GM12878 (cell line): ENCODE measurements around the gene NPC2. TPM values are rescaled to one million over a fixed set of nuclear protein-coding genes. Genes with fewer than 3 reads are reported as not detected.

Experiments
- ATAC-seq: fragments of 200-7000 bp; cut with Tn5 transposase; 3 replicates; pipeline ENCODE4 v1.9.1; 2020; ENCODE audit warnings: mild to moderate bottlenecking, moderate library complexity
- BruUV-seq: library from RNA; stranded (reverse); fragments of 400-500 nt; replicated peaks from 2 replicates; lab custom pipeline; 2021; lab: Mats Ljungman, UMichigan
- CTCF ChIA-PET: fragments of 300-600 bp; sonication (Branson Sonifier 250); formaldehyde crosslinking; extraction: SDS; loops from one replicate; lab custom pipeline; 2021; ENCODE audit warnings: inconsistent platforms; lab: Yijun Ruan, JAX
- POLR2A ChIA-PET: fragments of 350-600 bp; formaldehyde crosslinking; extraction: SDS; loops from one replicate; lab custom pipeline; 2021; ENCODE audit warnings: inconsistent platforms; lab: Charles Lee
- RAD21 ChIA-PET: fragments of 300-600 bp; sonication (Branson Sonifier 250); formaldehyde crosslinking; loops from one replicate; lab custom pipeline; 2023; ENCODE audit warnings: antibody characterized with exemption; ENCODE audit not compliant: unreplicated experiment; lab: Charles Lee
- SMC1A ChIA-PET: fragments of 300-600 bp; sonication (Branson Sonifier 250); formaldehyde crosslinking; loops from one replicate; lab custom pipeline; 2023; ENCODE audit not compliant: unreplicated experiment, uncharacterized antibody; lab: Charles Lee
- DNase-seq: peaks from one replicate; pipeline ENCODE4 v3.0.0-alpha.2; 2011; ENCODE audit warnings: low read depth, low spot score
- FAIRE-seq: peaks from 3 replicates; lab custom pipeline; 2011; peaks lifted over from hg19 to GRCh38; lab: Jason Lieb, UNC
- H2AFZ ChIP-seq: 2 replicates; pipeline ENCODE4 v1.6.0; 2011; ENCODE audit warnings: low read depth, low read length, control low read depth; ENCODE audit not compliant: control insufficient read depth
- H3K27ac ChIP-seq: 2 replicates; pipeline ENCODE4 v1.5.1; 2011; ENCODE audit warnings: control low read depth; ENCODE audit not compliant: control insufficient read depth, insufficient read depth
- H3K27me3 ChIP-seq, 2 experiments: replicated peaks in 1 of 2; 2 replicates each; pipeline versions ENCODE4 v1.6.0 to v1.6.1; 2011; ENCODE audit warnings: low read length in 1 of 2; ENCODE audit not compliant: control insufficient read depth in 2 of 2, insufficient read depth in 2 of 2
- H3K36me3 ChIP-seq, 2 experiments: 2 replicates each; pipeline ENCODE4 v1.5.1; 2011; ENCODE audit warnings: low read length in 1 of 2; ENCODE audit not compliant: control insufficient read depth in 2 of 2, insufficient read depth in 2 of 2
- H3K4me1 ChIP-seq: 2 replicates; pipeline ENCODE4 v1.6.1; 2011; ENCODE audit warnings: mild to moderate bottlenecking, low read length, moderate library complexity, mixed read lengths; ENCODE audit not compliant: control insufficient read depth, insufficient read depth
- H3K4me2 ChIP-seq: 2 replicates; pipeline ENCODE4 v1.6.0; 2011; ENCODE audit warnings: control low read depth; ENCODE audit not compliant: control insufficient read depth, insufficient read depth
- H3K4me3 ChIP-seq: fragments of 200-600 bp; sonication (generic); 2 replicates; pipeline ENCODE4 v1.5.1; 2016
- H3K79me2 ChIP-seq: 2 replicates; pipeline ENCODE4 v1.6.0; 2011; ENCODE audit warnings: low read length; ENCODE audit not compliant: control insufficient read depth, insufficient read depth
- H3K9ac ChIP-seq: 2 replicates; pipeline ENCODE4 v1.8.0; 2011; ENCODE audit warnings: low read length, control low read depth, mixed read lengths; ENCODE audit not compliant: control insufficient read depth, insufficient read depth
- H3K9me3 ChIP-seq: replicated peaks from 3 replicates; pipeline ENCODE4 v1.5.1; 2011; ENCODE audit warnings: mild to moderate bottlenecking, low read length; ENCODE audit not compliant: control insufficient read depth, insufficient read depth
- H4K20me1 ChIP-seq: 2 replicates; pipeline ENCODE4 v1.6.0; 2011; ENCODE audit not compliant: control insufficient read depth, insufficient read depth
- ATF3 ChIP-seq: IDR thresholded peaks from 2 replicates; pipeline ENCODE4 v1.6.1; 2011; ENCODE audit warnings: low read depth, mild to moderate bottlenecking, low read length, moderate library complexity, borderline replicate concordance; ENCODE audit errors: extremely low read depth
- CBX3 ChIP-seq: fragments of 200-600 bp; sonication (generic); IDR thresholded peaks from 2 replicates; pipeline ENCODE4 v1.6.1; 2016; ENCODE audit warnings: low read depth, borderline replicate concordance
- E2F4 ChIP-seq: IDR thresholded peaks from 2 replicates; pipeline ENCODE4 v1.6.1; 2012; ENCODE audit warnings: low read depth, low read length, improper control_type of control experiment
- HDAC6 ChIP-seq: fragments of 200-600 bp; sonication (generic); IDR thresholded peaks from one replicate; pipeline ENCODE4 v1.8.0; 2017; ENCODE audit warnings: antibody characterized with exemption; ENCODE audit not compliant: unreplicated experiment
- IKZF1 ChIP-seq: fragments of 450-650 bp; conservative IDR thresholded peaks from 2 replicates; pipeline ENCODE4 v1.6.1; 2017; ENCODE audit warnings: antibody characterized with exemption, mild to moderate bottlenecking
- IKZF2 ChIP-seq, 2 experiments: fragments of 450-650 bp; IDR thresholded peaks; 2 replicates each; pipeline ENCODE4 v1.6.1; 2017; ENCODE audit warnings: mild to moderate bottlenecking in 2 of 2, moderate library complexity in 2 of 2
- MEF2A ChIP-seq: IDR thresholded peaks from 2 replicates; pipeline ENCODE4 v1.6.1; 2011; ENCODE audit warnings: low read depth, mild to moderate bottlenecking, low read length, moderate library complexity; ENCODE audit not compliant: insufficient read depth
- MTA2 ChIP-seq: fragments of 450-650 bp; IDR thresholded peaks from 2 replicates; pipeline ENCODE4 v1.6.1; 2016; ENCODE audit warnings: low read depth, mild to moderate bottlenecking, moderate library complexity
- NBN ChIP-seq: fragments of 450-650 bp; IDR thresholded peaks from 2 replicates; pipeline ENCODE4 v1.6.1; 2016
- NFIC ChIP-seq: IDR thresholded peaks from 2 replicates; pipeline ENCODE4 v1.6.1; 2012; ENCODE audit warnings: low read depth, mild to moderate bottlenecking, inconsistent platforms, low read length, moderate library complexity
- POLR2A ChIP-seq: IDR thresholded peaks from 2 replicates; pipeline ENCODE4 v1.6.1; 2011; ENCODE audit warnings: low read depth, mild to moderate bottlenecking, low read length
- RAD51 ChIP-seq: fragments of 450-650 bp; IDR thresholded peaks from 2 replicates; pipeline ENCODE4 v1.6.1; 2016; ENCODE audit warnings: moderate library complexity, mild to moderate bottlenecking, inconsistent platforms
- RCOR1 ChIP-seq: conservative IDR thresholded peaks from 2 replicates; pipeline ENCODE4 v1.6.1; 2012; ENCODE audit warnings: low read depth, low read length, improper control_type of control experiment
- SUZ12 ChIP-seq: fragments of 200-600 bp; sonication (generic); IDR thresholded peaks from one replicate; pipeline ENCODE4 v1.6.1; 2018; ENCODE audit warnings: antibody characterized with exemption, mild to moderate bottlenecking; ENCODE audit not compliant: unreplicated experiment
- TAF1 ChIP-seq: IDR thresholded peaks from 2 replicates; pipeline ENCODE4 v1.6.1; 2011; ENCODE audit warnings: mild to moderate bottlenecking, low read depth, low read length, borderline replicate concordance
- ZNF207 ChIP-seq: fragments of 450-650 bp; IDR thresholded peaks from 2 replicates; pipeline ENCODE4 v1.6.1; 2014; ENCODE audit warnings: antibody characterized with exemption, mild to moderate bottlenecking, borderline replicate concordance
- WGBS: methylation state at CpG from one replicate; pipeline ENCODE4 v1.1.6; 2016; ENCODE audit warnings: low lambda C conversion rate; ENCODE audit not compliant: insufficient replicate concordance, insufficient coverage; ENCODE audit errors: missing lambda C conversion rate; 5-methylcytosine and 5-hydroxymethylcytosine counted together
- in situ Hi-C: fragments of 300-500 bp; cut with MboI; formaldehyde crosslinking; loops from 9 replicates; pipeline ENCODE4 v1.14.3; 2018; ENCODE audit warnings: mixed read lengths
- intact Hi-C: fragments of 100-400 bp; cut with micrococcal nuclease; formaldehyde crosslinking; loops from one replicate; pipeline ENCODE4 v1.14.2; 2022; ENCODE audit not compliant: unreplicated experiment
- polyA plus RNA-seq, 11 experiments: library from polyadenylated mRNA; depleted of rRNA in 4 of 11; unstranded in 6 of 11; stranded (reverse) in 5 of 11; fragments of >200 nt; fragmentation: Nextera tagmentation in 4 of 11; fragmentation: Illumina TruSeq in 1 of 11; extraction: Ambion mirVana in 4 of 11; extraction: Trizol in 1 of 11; gene quantifications; 1 replicate in 1 of 11; 2 replicates in 10 of 11; pipeline versions ENCODE4 v1.2.1 to v1.2.3, GENCODE V29; 2011 to 2016; ENCODE audit warnings: inconsistent platforms in 2 of 11, missing spikeins in 2 of 11, low read depth in 1 of 11
- total RNA-seq, 4 experiments: library from RNA; depleted of rRNA in 3 of 4; stranded (reverse); fragments of >200 nt in 3 of 4; fragmentation: Illumina TruSeq in 1 of 4; extraction: Trizol in 1 of 4; gene quantifications; 2 replicates each; pipeline versions ENCODE4 v1.2.1 to v1.2.3, GENCODE V29; 2013 to 2021

NPC2 gene
- total and polyA plus RNA-seq, 10 of the 15 experiments (the other 5 are each of a cell fraction or from before 2014, with no cell fraction given) = 29.5 to 109 (median 59.1) TPM

- ATAC-seq = no peak
- ChIA-PET CTCF (no interaction called here), SMC1A (no interaction called here), RAD21 (no interaction called here), POLR2A (no interaction called here)
- no peak for DNase-seq
- Histone ChIP-seq H3K9me3 (no peaks in the 10 kb centered on the region), H3K4me3 (no peak overlapping the region), H3K4me2 (no peak overlapping the region), H2AFZ (no peak overlapping the region), H3K79me2 (no peaks in the 10 kb centered on the region), H3K27ac (no peak overlapping the region), H3K27me3 (no peaks in the 10 kb centered on the region; a peak in 2 of 4 replicates), H3K9ac (no peak overlapping the region), H3K36me3 (no peaks in the 10 kb centered on the region), H3K4me1 (peaks cover 13% of the 10 kb centered on the region), H4K20me1 (no peaks in the 10 kb centered on the region)
- 37% methylated on average over 21 of the region's 21 CpGs for WGBS
- TF ChIP-seq ZNF207 (no peak), E2F4 (no peak), IKZF2 (IDR thresholded peaks at IDR 0.05) (no peak), MEF2A (no peak), SUZ12 (no peak), TAF1 (no peak), RAD51 (no peak), POLR2A (no peak), ATF3 (no peak), NFIC (no peak), MTA2 (no peak), HDAC6 (no peak), RCOR1 (no peak), NBN (no peak), CBX3 (no peak), IKZF1 (no peak)
- in situ Hi-C loops (no loop called here), intact Hi-C loops (no loop called here)
- no TSS peak for BruUV-seq
- FAIRE-seq = no peak
These were observed 17.3 kb upstream of the NPC2 start for GRCh38 chr14:74510223-74510931.
